HepG2 (cell line): Measurements from ENCODE around the gene MTCH2. TPM values are rescaled to one million over a fixed set of nuclear protein-coding genes. Genes with fewer than 3 reads are reported as not detected.

ENCODE experiments used
- ATM ChIP-seq: fragments of 450-650 bp; IDR thresholded peaks from 2 replicates; pipeline ENCODE4 v1.7.1; 2017; ENCODE audit warnings: mild to moderate bottlenecking, borderline replicate concordance
- ATRX ChIP-seq: sonication (generic); formaldehyde crosslinking; IDR thresholded peaks from 2 replicates; pipeline ENCODE4 v1.4.0; 2020; ENCODE audit warnings: missing genetic modification reagents, borderline replicate concordance
- DNMT1 ChIP-seq: sonication (generic); formaldehyde crosslinking; IDR thresholded peaks from 2 replicates; pipeline ENCODE4 v1.5.1; 2020; ENCODE audit warnings: mild to moderate bottlenecking, missing genetic modification reagents
- JARID2 ChIP-seq: sonication (generic); formaldehyde crosslinking; IDR thresholded peaks from 2 replicates; pipeline ENCODE4 v1.8.1; 2023; ENCODE audit warnings: missing genetic modification reagents, inconsistent platforms; ENCODE audit not compliant: insufficient replicate concordance
- MIER3 ChIP-seq: IDR thresholded peaks from 2 replicates; pipeline ENCODE4 v1.6.1; 2016; ENCODE audit warnings: missing compliant biosample characterization, borderline replicate concordance
- NFYB ChIP-seq: sonication (generic); formaldehyde crosslinking; IDR thresholded peaks from 2 replicates; pipeline ENCODE4 v1.4.0; 2020; ENCODE audit warnings: missing genetic modification reagents
- NR1H2 ChIP-seq: sonication (generic); formaldehyde crosslinking; IDR thresholded peaks from 2 replicates; pipeline ENCODE4 v1.8.1; 2022; ENCODE audit warnings: low read depth, missing genetic modification reagents, borderline replicate concordance
- POLR2G ChIP-seq: fragments of 200-400 bp; formaldehyde crosslinking; IDR thresholded peaks from 2 replicates; pipeline ENCODE4 v1.6.1; 2018; ENCODE audit warnings: mild to moderate bottlenecking, low read depth, low read length, moderate library complexity
- RXRA ChIP-seq: sonication (generic); formaldehyde crosslinking; IDR thresholded peaks from 2 replicates; pipeline ENCODE4 v1.5.1; 2020; ENCODE audit warnings: missing genetic modification reagents
- SIN3A ChIP-seq: IDR thresholded peaks from 2 replicates; pipeline ENCODE4 v1.6.1; 2011; ENCODE audit warnings: low read depth, mild to moderate bottlenecking, control low read depth, low read length, borderline replicate concordance
- SIX1 ChIP-seq: sonication (generic); formaldehyde crosslinking; IDR thresholded peaks from 2 replicates; pipeline ENCODE4 v1.4.0; 2020; ENCODE audit warnings: missing genetic modification reagents, borderline replicate concordance
- THYN1 ChIP-seq: sonication (generic); formaldehyde crosslinking; IDR thresholded peaks from 2 replicates; pipeline ENCODE4 v1.8.1; 2023; ENCODE audit warnings: low read depth, mild to moderate bottlenecking, moderate library complexity, missing genetic modification reagents, borderline replicate concordance
- TSC22D2 ChIP-seq: sonication (generic); formaldehyde crosslinking; IDR thresholded peaks from 2 replicates; pipeline ENCODE4 v1.5.1; 2020; ENCODE audit warnings: missing genetic modification reagents, mild to moderate bottlenecking, borderline replicate concordance
- ZBTB42 ChIP-seq: sonication (generic); formaldehyde crosslinking; IDR thresholded peaks from 2 replicates; pipeline ENCODE4 v1.5.0; 2020; ENCODE audit warnings: mild to moderate bottlenecking, missing genetic modification reagents
- ZFAT ChIP-seq: sonication (generic); formaldehyde crosslinking; conservative IDR thresholded peaks from 2 replicates; pipeline ENCODE4 v1.8.1; 2023; ENCODE audit warnings: missing genetic modification reagents, inconsistent platforms
- ZFP82 ChIP-seq: sonication (generic); formaldehyde crosslinking; IDR thresholded peaks from 2 replicates; pipeline ENCODE4 v1.5.1; 2020; ENCODE audit warnings: mild to moderate bottlenecking, missing genetic modification reagents, borderline replicate concordance
- ZNF367 ChIP-seq: sonication (generic); formaldehyde crosslinking; IDR thresholded peaks from 2 replicates; pipeline ENCODE4 v1.4.0; 2020; ENCODE audit warnings: missing genetic modification reagents, borderline replicate concordance
- ZNF672 ChIP-seq: sonication (generic); formaldehyde crosslinking; IDR thresholded peaks from 2 replicates; pipeline ENCODE4 v1.8.1; 2022; ENCODE audit warnings: missing genetic modification reagents
- polyA plus RNA-seq, 8 experiments: library from polyadenylated mRNA; depleted of rRNA in 3 of 8; stranded (reverse) in 7 of 8; unstranded in 1 of 8; fragments of >200 nt; fragmentation: Illumina TruSeq in 4 of 8; extraction: Trizol in 4 of 8; gene quantifications; 2 replicates each; pipeline versions ENCODE4 v1.2.1 to v1.2.3, GENCODE V29; 2011 to 2016; ENCODE audit warnings: low read depth in 4 of 8, missing spikeins in 1 of 8, mixed read lengths in 1 of 8; ENCODE audit not compliant: insufficient read depth in 1 of 8
- total RNA-seq, 5 experiments: library from RNA; depleted of rRNA; stranded (reverse); fragments of >200 nt; fragmentation: Illumina TruSeq; extraction: Trizol; gene quantifications; 2 replicates each; pipeline ENCODE4 v1.2.3, GENCODE V29; 2016; ENCODE audit warnings: low read depth in 1 of 5
- TF ChIP-seq, protein P1 (sequence below): sonication (generic); formaldehyde crosslinking; IDR thresholded peaks from 2 replicates; pipeline ENCODE4 v1.8.0; 2023; ENCODE audit warnings: mild to moderate bottlenecking, missing genetic modification reagents
- TF ChIP-seq, protein P2 (sequence below): sonication (generic); formaldehyde crosslinking; IDR thresholded peaks from 2 replicates; pipeline ENCODE4 v1.5.0; 2020; ENCODE audit warnings: mild to moderate bottlenecking, missing genetic modification reagents
- TF ChIP-seq, protein P3 (sequence below): sonication (generic); formaldehyde crosslinking; IDR thresholded peaks from 2 replicates; pipeline ENCODE4 v1.4.0; 2020; ENCODE audit warnings: missing genetic modification reagents
- TF ChIP-seq, protein P4 (sequence below): IDR thresholded peaks from 2 replicates; pipeline ENCODE4 v1.6.1; 2012; ENCODE audit warnings: inconsistent platforms

The MTCH2 gene
- total and polyA plus RNA-seq, 2 of the 13 experiments (the other 11 are each of a cell fraction or from before 2014, with no cell fraction given) = 112 to 272 TPM

DNA sequence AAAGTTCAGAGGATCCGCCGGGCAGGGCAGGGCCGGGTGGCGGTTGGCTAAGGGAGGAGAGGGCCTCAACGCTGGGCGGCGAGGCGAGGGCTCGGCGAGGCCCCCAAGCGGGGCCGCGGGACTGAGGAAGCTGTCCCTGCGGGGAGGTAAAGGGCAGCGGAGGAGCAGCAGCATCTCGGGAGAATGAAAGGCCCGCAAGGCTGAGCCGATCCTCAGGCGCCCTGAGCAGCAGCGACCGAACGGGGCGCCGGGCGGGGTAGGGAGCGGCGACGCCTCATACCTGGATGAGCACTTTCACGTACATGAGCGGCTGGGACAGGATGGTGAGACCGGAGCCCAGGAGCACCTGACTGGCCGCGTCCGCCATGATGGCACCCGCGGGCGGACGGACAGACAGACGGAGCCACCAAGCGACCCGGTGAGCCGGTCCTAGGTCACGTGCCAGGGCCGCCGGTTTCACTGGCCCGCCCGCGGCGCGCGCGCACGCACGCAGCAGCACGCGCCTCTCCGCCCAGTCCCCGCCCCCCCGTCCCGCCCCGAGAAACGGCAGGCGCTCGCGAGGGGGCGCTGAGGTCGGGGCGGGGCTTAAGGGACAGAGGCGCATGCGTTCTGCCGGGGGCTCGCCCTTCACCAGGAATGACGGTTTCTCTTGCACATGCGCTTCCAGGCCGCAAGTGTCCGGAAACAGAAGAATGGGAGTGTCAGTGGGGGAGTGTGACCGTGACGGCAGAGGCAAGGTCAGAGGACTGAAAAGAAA, at the start of gene MTCH2 (continued):
- no peak for TF ChIP-seq JARID2 (CRISPR knock-in tag)
- peak; percentile 91 for TF ChIP-seq ZNF367 (CRISPR knock-in tag)
- TF ChIP-seq MIER3 (CRISPR knock-in tag) = peak; percentile 16; the same call in 1 of the 2 replicates
- TF ChIP-seq SIX1 = no peak
- TF ChIP-seq TSC22D2 (CRISPR knock-in tag) = peak; percentile 83; the same call in 1 of the 2 replicates
- no peak for TF ChIP-seq ATM
- peak; percentile 74; the same call in 1 of the 2 replicates for TF ChIP-seq RXRA (CRISPR knock-in tag)
- no peak for TF ChIP-seq ATRX (CRISPR knock-in tag)
- no peak for TF ChIP-seq ZBTB42
- TF ChIP-seq, protein P1, sequence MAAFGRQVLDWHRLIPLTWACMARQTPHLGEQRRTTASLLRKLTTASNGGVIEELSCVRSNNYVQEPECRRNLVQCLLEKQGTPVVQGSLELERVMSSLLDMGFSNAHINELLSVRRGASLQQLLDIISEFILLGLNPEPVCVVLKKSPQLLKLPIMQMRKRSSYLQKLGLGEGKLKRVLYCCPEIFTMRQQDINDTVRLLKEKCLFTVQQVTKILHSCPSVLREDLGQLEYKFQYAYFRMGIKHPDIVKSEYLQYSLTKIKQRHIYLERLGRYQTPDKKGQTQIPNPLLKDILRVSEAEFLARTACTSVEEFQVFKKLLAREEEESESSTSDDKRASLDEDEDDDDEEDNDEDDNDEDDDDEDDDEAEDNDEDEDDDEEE (CRISPR knock-in tag) = 0 out of 2 replicates have a peak, but pooled peaks have one; percentile 26
- TF ChIP-seq THYN1 (CRISPR knock-in tag) = 0 out of 2 replicates have a peak, but pooled peaks have one; percentile 52
- no peak for TF ChIP-seq ZFAT (CRISPR knock-in tag)
- TF ChIP-seq NFYB (CRISPR knock-in tag) = peak; percentile 60
- TF ChIP-seq SIN3A = peak; percentile 46; the same call in 1 of the 2 replicates
- TF ChIP-seq, protein P2, sequence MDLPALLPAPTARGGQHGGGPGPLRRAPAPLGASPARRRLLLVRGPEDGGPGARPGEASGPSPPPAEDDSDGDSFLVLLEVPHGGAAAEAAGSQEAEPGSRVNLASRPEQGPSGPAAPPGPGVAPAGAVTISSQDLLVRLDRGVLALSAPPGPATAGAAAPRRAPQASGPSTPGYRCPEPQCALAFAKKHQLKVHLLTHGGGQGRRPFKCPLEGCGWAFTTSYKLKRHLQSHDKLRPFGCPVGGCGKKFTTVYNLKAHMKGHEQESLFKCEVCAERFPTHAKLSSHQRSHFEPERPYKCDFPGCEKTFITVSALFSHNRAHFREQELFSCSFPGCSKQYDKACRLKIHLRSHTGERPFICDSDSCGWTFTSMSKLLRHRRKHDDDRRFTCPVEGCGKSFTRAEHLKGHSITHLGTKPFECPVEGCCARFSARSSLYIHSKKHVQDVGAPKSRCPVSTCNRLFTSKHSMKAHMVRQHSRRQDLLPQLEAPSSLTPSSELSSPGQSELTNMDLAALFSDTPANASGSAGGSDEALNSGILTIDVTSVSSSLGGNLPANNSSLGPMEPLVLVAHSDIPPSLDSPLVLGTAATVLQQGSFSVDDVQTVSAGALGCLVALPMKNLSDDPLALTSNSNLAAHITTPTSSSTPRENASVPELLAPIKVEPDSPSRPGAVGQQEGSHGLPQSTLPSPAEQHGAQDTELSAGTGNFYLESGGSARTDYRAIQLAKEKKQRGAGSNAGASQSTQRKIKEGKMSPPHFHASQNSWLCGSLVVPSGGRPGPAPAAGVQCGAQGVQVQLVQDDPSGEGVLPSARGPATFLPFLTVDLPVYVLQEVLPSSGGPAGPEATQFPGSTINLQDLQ (CRISPR knock-in tag) = no peak; the same call in 1 of the 2 replicates
- peak; percentile 97 for TF ChIP-seq ZFP82 (CRISPR knock-in tag)
- TF ChIP-seq, protein P3, sequence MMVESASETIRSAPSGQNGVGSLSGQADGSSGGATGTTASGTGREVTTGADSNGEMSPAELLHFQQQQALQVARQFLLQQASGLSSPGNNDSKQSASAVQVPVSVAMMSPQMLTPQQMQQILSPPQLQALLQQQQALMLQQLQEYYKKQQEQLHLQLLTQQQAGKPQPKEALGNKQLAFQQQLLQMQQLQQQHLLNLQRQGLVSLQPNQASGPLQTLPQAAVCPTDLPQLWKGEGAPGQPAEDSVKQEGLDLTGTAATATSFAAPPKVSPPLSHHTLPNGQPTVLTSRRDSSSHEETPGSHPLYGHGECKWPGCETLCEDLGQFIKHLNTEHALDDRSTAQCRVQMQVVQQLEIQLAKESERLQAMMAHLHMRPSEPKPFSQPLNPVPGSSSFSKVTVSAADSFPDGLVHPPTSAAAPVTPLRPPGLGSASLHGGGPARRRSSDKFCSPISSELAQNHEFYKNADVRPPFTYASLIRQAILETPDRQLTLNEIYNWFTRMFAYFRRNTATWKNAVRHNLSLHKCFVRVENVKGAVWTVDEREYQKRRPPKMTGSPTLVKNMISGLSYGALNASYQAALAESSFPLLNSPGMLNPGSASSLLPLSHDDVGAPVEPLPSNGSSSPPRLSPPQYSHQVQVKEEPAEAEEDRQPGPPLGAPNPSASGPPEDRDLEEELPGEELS (CRISPR knock-in tag) = peak; percentile 63; the same call in 1 of the 2 replicates
- TF ChIP-seq NR1H2 (CRISPR knock-in tag) = peak; percentile 36; the same call in 1 of the 2 replicates
- TF ChIP-seq, protein P4, sequence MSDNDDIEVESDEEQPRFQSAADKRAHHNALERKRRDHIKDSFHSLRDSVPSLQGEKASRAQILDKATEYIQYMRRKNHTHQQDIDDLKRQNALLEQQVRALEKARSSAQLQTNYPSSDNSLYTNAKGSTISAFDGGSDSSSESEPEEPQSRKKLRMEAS = peak; percentile 89
- peak; percentile 97 for TF ChIP-seq POLR2G
- TF ChIP-seq DNMT1 (CRISPR knock-in tag) = no peak
- no peak for TF ChIP-seq ZNF672 (CRISPR knock-in tag)
